Osteocyte (in vitro differentiated cells): Measurements from ENCODE around the gene LARP1. TPM values are rescaled to one million over a fixed set of nuclear protein-coding genes. Genes with fewer than 3 reads are reported as not detected.

Experiments
- DNase-seq: peaks from one replicate; pipeline ENCODE4 v3.0.0; 2021; ENCODE audit warnings: mixed read lengths; ENCODE audit not compliant: unreplicated experiment; ENCODE audit errors: extremely low spot score
- H3K27ac Mint-ChIP-seq: one replicate; pipeline ENCODE4 v1.8.0; 2021; ENCODE audit warnings: mild to moderate bottlenecking, mixed read lengths; ENCODE audit not compliant: unreplicated experiment
- H3K27me3 Mint-ChIP-seq: one replicate; pipeline ENCODE4 v1.8.0; 2021; ENCODE audit warnings: mixed read lengths; ENCODE audit not compliant: unreplicated experiment
- H3K36me3 Mint-ChIP-seq: one replicate; pipeline ENCODE4 v1.8.0; 2021; ENCODE audit warnings: mixed read lengths; ENCODE audit not compliant: unreplicated experiment
- H3K4me1 Mint-ChIP-seq: one replicate; pipeline ENCODE4 v1.8.0; 2021; ENCODE audit warnings: mixed read lengths; ENCODE audit not compliant: unreplicated experiment
- H3K4me3 Mint-ChIP-seq: one replicate; pipeline ENCODE4 v1.8.0; 2021; ENCODE audit warnings: mild to moderate bottlenecking, moderate library complexity, mixed read lengths; ENCODE audit not compliant: unreplicated experiment
- H3K9me3 Mint-ChIP-seq: one replicate; pipeline ENCODE4 v1.8.0; 2021; ENCODE audit warnings: mixed read lengths; ENCODE audit not compliant: unreplicated experiment
- CTCF ChIP-seq: fragments of 200-600 bp; sonication (generic); IDR thresholded peaks from 2 replicates; pipeline ENCODE4 v1.5.0; 2021; ENCODE audit warnings: antibody characterized with exemption, mild to moderate bottlenecking, moderate library complexity
- total RNA-seq: library from RNA; stranded (reverse); gene quantifications from 2 replicates; pipeline ENCODE4 v1.2.1, GENCODE V29; 2021

Gene LARP1
- total RNA-seq, 1 donor from 2014 or later, result 247 TPM

- no peak overlapping the region for H3K27ac Mint-ChIP-seq
- no peaks in the 10 kb centered on the region for H3K9me3 Mint-ChIP-seq
- H3K36me3 Mint-ChIP-seq, result peaks cover 36% of the 10 kb centered on the region
- no peak for TF ChIP-seq CTCF
- DNase-seq, result no peak
- H3K4me3 Mint-ChIP-seq, result no peak overlapping the region
- H3K27me3 Mint-ChIP-seq, result no peaks in the 10 kb centered on the region
- no peaks in the 10 kb centered on the region for H3K4me1 Mint-ChIP-seq
Observed at GRCh38 chr5:154823605-154824004, 68.4 kb downstream of the LARP1 start.

GRCh38 chr5:154824070-154824469 lies 68.9 kb downstream of the LARP1 start:
- Mint-ChIP-seq H3K36me3 (peaks cover 32% of the 10 kb centered on the region), H3K27ac (no peak overlapping the region), H3K27me3 (no peaks in the 10 kb centered on the region), H3K4me1 (no peaks in the 10 kb centered on the region), H3K4me3 (no peak overlapping the region), H3K9me3 (no peaks in the 10 kb centered on the region)
- no peak for DNase-seq
- no peak for TF ChIP-seq CTCF

- no peak for TF ChIP-seq CTCF
- Mint-ChIP-seq H3K36me3 (peaks cover 12% of the 10 kb centered on the region), H3K4me3 (no peak overlapping the region), H3K27me3 (no peaks in the 10 kb centered on the region), H3K27ac (no peak overlapping the region), H3K4me1 (peaks cover 2% of the 10 kb centered on the region), H3K9me3 (no peaks in the 10 kb centered on the region)
- no peak for DNase-seq
Observed at GRCh38 chr5:154829181-154829588, 74.0 kb downstream of the LARP1 start.

GRCh38 chr5:154829589-154830218 lies 74.5 kb downstream of the LARP1 start:
- DNase-seq, result no peak
- Mint-ChIP-seq H3K4me3 (no peak overlapping the region), H3K36me3 (peaks cover 12% of the 10 kb centered on the region), H3K9me3 (no peaks in the 10 kb centered on the region), H3K4me1 (peaks cover 2% of the 10 kb centered on the region), H3K27ac (no peak overlapping the region), H3K27me3 (no peaks in the 10 kb centered on the region)
- TF ChIP-seq CTCF, result no peak

GRCh38 chr5:154830219-154830595 lies 75.0 kb downstream of the LARP1 start:
- H3K4me3 Mint-ChIP-seq, result no peak overlapping the region
- no peaks in the 10 kb centered on the region for H3K27me3 Mint-ChIP-seq
- peaks cover 5% of the 10 kb centered on the region for H3K4me1 Mint-ChIP-seq
- TF ChIP-seq CTCF, result no peak
- peaks cover 12% of the 10 kb centered on the region for H3K36me3 Mint-ChIP-seq
- H3K9me3 Mint-ChIP-seq, result no peaks in the 10 kb centered on the region
- H3K27ac Mint-ChIP-seq, result no peak overlapping the region
- DNase-seq, result no peak
